GM23338 (cell line): ENCODE data around the gene OR52W1.

Source experiments
- CREB1 ChIP-seq: fragments of 250-450 bp; sonication (Bioruptor Pico); IDR thresholded peaks from 2 replicates; pipeline ENCODE4 v1.5.0; 2020; ENCODE audit warnings: low read depth, mild to moderate bottlenecking, moderate library complexity
- CTCF ChIP-seq, 2 experiments: fragments of 200-600 bp in 1 of 2; sonication (generic) in 1 of 2; conservative IDR thresholded peaks; 2 replicates each; pipeline versions ENCODE4 v1.5.1 to v1.6.1; 2016 to 2017; ENCODE audit warnings: antibody characterized with exemption in 2 of 2, low read depth in 2 of 2, mild to moderate bottlenecking in 2 of 2, moderate library complexity in 1 of 2
- EZH2 ChIP-seq: fragments of 200-600 bp; sonication (generic); IDR thresholded peaks from one replicate; pipeline ENCODE4 v1.8.0; 2017; ENCODE audit warnings: antibody characterized with exemption, mild to moderate bottlenecking, low read depth; ENCODE audit not compliant: unreplicated experiment
- POLR2AphosphoS5 ChIP-seq: IDR thresholded peaks from 2 replicates; pipeline ENCODE4 v1.6.1; 2016; ENCODE audit warnings: antibody characterized with exemption, low read depth

- TF ChIP-seq CTCF (conservative IDR thresholded peaks at IDR 0.05; ENCODE audit: low read depth in 2 of 2) = no peak
- TF ChIP-seq CREB1 (CRISPR knock-in tag) = no peak
- no peak for TF ChIP-seq EZH2
- no peak for TF ChIP-seq POLR2AphosphoS5
Measured at GRCh38 chr11:6233984-6234386, 35.0 kb downstream of the OR52W1 start.
